ENCODE measurements around the gene IGSF5. TPM values are rescaled to one million over a fixed set of nuclear protein-coding genes. Genes with fewer than 3 reads are reported as not detected.

IGSF5 gene
- total RNA-seq, result 0.94 TPM

DNA sequence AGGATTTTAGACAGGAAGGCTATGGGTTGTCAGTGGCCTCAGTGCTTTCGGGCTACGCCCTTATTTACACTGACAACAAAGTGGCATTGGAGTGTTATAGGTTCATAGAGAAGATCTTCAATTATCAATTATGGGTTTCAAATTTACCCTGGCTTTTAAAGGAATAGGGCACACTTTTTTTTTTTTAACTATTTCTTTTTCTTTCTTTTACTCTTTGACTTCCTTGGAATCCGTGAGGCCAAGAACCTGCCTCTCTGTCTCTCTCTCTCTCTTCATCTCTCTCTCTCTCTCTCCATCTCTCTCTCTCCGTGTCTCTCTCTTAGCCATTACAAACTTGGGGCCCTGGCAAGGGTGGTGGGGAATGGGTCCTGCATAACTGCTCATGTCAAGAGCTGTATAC lies at the start of gene IGSF5:
Gene IGSF5 (plus strand): TSS at position 301 of the 400 bp plus-strand sequence. CDS start 327 bp downstream, outside the sequence.

Other genes with a start within 250 kb of the IGSF5 start
- gene B3GALT5, start 132.2 kb upstream of the IGSF5 start, total RNA-seq, result 1.3 TPM
- gene PCP4, start 122.3 kb downstream of the IGSF5 start, total RNA-seq, result 2.5 TPM

Data from parietal lobe (tissue), 1 donor.